Natural killer cell (primary cell): ENCODE measurements around the gene ATP2A2. TPM values are rescaled to one million over a fixed set of nuclear protein-coding genes. Genes with fewer than 3 reads are reported as not detected.
A peak's percentile ranks its signal among the peaks of the same experiment; 100 is the strongest.

ENCODE experiments used
- ATAC-seq, 3 donors: fragments of 150-1000 bp in 2 of 3; fragments of 200-7000 bp in 1 of 3; cut with Tn5 transposase; 1 replicate in 1 of 3; 2 replicates in 2 of 3; pipeline ENCODE4 v1.10.0; 2021; ENCODE audit warnings: mild to moderate bottlenecking in 2 of 3, moderate library complexity in 2 of 3
- DNase-seq, 2 donors: peaks; one replicate each; pipeline versions ENCODE4 v3.0.0 to v3.0.0-alpha.2; 2013 to 2021; ENCODE audit warnings: mixed read lengths in 1 of 2
- H3K27ac ChIP-seq: one replicate; pipeline ENCODE4 v1.5.1; 2013; ENCODE audit warnings: mild to moderate bottlenecking, low read length
- H3K27me3 ChIP-seq: one replicate; pipeline ENCODE4 v1.6.1; 2013; ENCODE audit warnings: low read length; ENCODE audit not compliant: control insufficient read depth, insufficient read depth
- H3K36me3 ChIP-seq: one replicate; pipeline ENCODE4 v1.6.1; 2013; ENCODE audit warnings: low read length; ENCODE audit not compliant: control insufficient read depth, insufficient read depth
- H3K4me1 ChIP-seq: one replicate; pipeline ENCODE4 v1.6.1; 2013; ENCODE audit warnings: low read length; ENCODE audit not compliant: control insufficient read depth, insufficient read depth
- H3K4me3 ChIP-seq: one replicate; pipeline ENCODE4 v1.5.1; 2013; ENCODE audit warnings: low read length
- H3K9me3 ChIP-seq: one replicate; pipeline ENCODE4 v1.6.1; 2013; ENCODE audit warnings: low read length; ENCODE audit not compliant: control insufficient read depth, insufficient read depth
- H3K27ac Mint-ChIP-seq, 2 donors: one replicate each; pipeline ENCODE4 v1.8.0; 2022; ENCODE audit warnings: mild to moderate bottlenecking in 2 of 2, mixed read lengths in 2 of 2, moderate library complexity in 1 of 2
- H3K27me3 Mint-ChIP-seq, 2 donors: one replicate each; pipeline ENCODE4 v1.8.0; 2022; ENCODE audit warnings: low read depth in 2 of 2, mixed read lengths in 2 of 2
- H3K36me3 Mint-ChIP-seq: one replicate; pipeline ENCODE4 v1.8.0; 2022; ENCODE audit warnings: mixed read lengths
- H3K4me1 Mint-ChIP-seq, 2 donors: one replicate each; pipeline ENCODE4 v1.8.0; 2022; ENCODE audit warnings: mixed read lengths in 2 of 2
- H3K4me3 Mint-ChIP-seq: one replicate; pipeline ENCODE4 v1.8.0; 2022; ENCODE audit warnings: mild to moderate bottlenecking, moderate library complexity, mixed read lengths
- H3K9me3 Mint-ChIP-seq, 2 donors: one replicate each; pipeline ENCODE4 v1.8.0; 2022; ENCODE audit warnings: mixed read lengths in 2 of 2
- CTCF ChIP-seq: fragments of 200-600 bp; IDR thresholded peaks from one replicate; pipeline ENCODE4 v1.8.0; 2022; ENCODE audit warnings: antibody characterized with exemption
- WGBS: methylation state at CpG from one replicate; pipeline ENCODE4 v1.1.7; 2013; ENCODE audit warnings: missing lambda C conversion rate; ENCODE audit not compliant: insufficient coverage; 5-methylcytosine and 5-hydroxymethylcytosine counted together
- intact Hi-C: fragments of 100-400 bp; cut with micrococcal nuclease; formaldehyde crosslinking; loops from one replicate; pipeline ENCODE4 v1.14.2; 2022
- total RNA-seq, 4 donors: library from RNA; stranded (reverse); fragments of 120-200 nt in 1 of 4; gene quantifications; one replicate each; pipeline versions ENCODE4 v1.2.3 to v1.2.4, GENCODE V29; 2013 to 2022

The ATP2A2 gene
- total RNA-seq, 3 donors from 2014 or later (not counting 1 experiment from before 2014, with no cell fraction given), result 118 to 140 (median 123) TPM

GRCh38 chr12:110351119-110351518 is 70.1 kb downstream of the ATP2A2 start:
- ATAC-seq (no peak), DNase-seq (no peak)
- Histone ChIP-seq H3K4me3 (no peak overlapping the region), H3K27me3 (no peaks in the 10 kb centered on the region), H3K36me3 (peaks cover 21% of the 10 kb centered on the region), H3K27ac (no peak overlapping the region), H3K4me1 (peaks cover 14% of the 10 kb centered on the region), H3K9me3 (no peaks in the 10 kb centered on the region)
- H3K27me3 Mint-ChIP-seq, result peaks cover 0 to 3% of the 10 kb centered on the region in 2 donors
- peak overlapping the region in 1 of 2 donors; percentile 83 for H3K27ac Mint-ChIP-seq
- intact Hi-C loops, result loop anchor here (10.0 kb wide), 1 partner anchor 534 kb away; no protein-coding TSS in a partner anchor
- H3K4me1 Mint-ChIP-seq, result peaks cover 27 to 29% of the 10 kb centered on the region in 2 donors
- no peaks in the 10 kb centered on the region for H3K9me3 Mint-ChIP-seq
- peaks cover 8% of the 10 kb centered on the region for H3K36me3 Mint-ChIP-seq
- H3K4me3 Mint-ChIP-seq, result no peak overlapping the region
- TF ChIP-seq CTCF, result no peak
- WGBS, result 90% methylated on average over 8 of the region's 8 CpGs

GRCh38 chr12:110352401-110352800 is 71.4 kb downstream of the ATP2A2 start:
- peaks cover 3% of the 10 kb centered on the region for H3K36me3 Mint-ChIP-seq
- intact Hi-C loops, result loop anchor here (10.0 kb wide), 1 partner anchor 532 kb away; no protein-coding TSS in a partner anchor

GRCh38 chr12:110353211-110353965 is 72.3 kb downstream of the ATP2A2 start:
- no peak overlapping the region for H3K4me3 Mint-ChIP-seq
- no peak overlapping the region for H3K4me3 ChIP-seq
- H3K4me1 Mint-ChIP-seq, result peaks cover 27 to 29% of the 10 kb centered on the region in 2 donors
- 86% methylated on average over 13 of the region's 13 CpGs for WGBS
- no peak for DNase-seq
- peaks cover 0 to 3% of the 10 kb centered on the region in 2 donors for H3K27me3 Mint-ChIP-seq
- no peak overlapping the region for H3K27ac ChIP-seq
- H3K36me3 ChIP-seq, result no peaks in the 10 kb centered on the region
- H3K9me3 Mint-ChIP-seq, result no peaks in the 10 kb centered on the region
- H3K27ac Mint-ChIP-seq, result no peak overlapping the region
- H3K27me3 ChIP-seq, result no peaks in the 10 kb centered on the region
- no peak for TF ChIP-seq CTCF
- H3K9me3 ChIP-seq, result no peaks in the 10 kb centered on the region
- peaks cover 14% of the 10 kb centered on the region for H3K4me1 ChIP-seq
- no peaks in the 10 kb centered on the region for H3K36me3 Mint-ChIP-seq
- intact Hi-C loops, result loop anchor here (10.0 kb wide), 1 partner anchor 531 kb away; no protein-coding TSS in a partner anchor
- ATAC-seq, result no peak

More at GRCh38 chr12:110352401-110352800, 71.4 kb downstream of the ATP2A2 start:
- H3K4me1 ChIP-seq, result peaks cover 14% of the 10 kb centered on the region
- DNase-seq (no peak), ATAC-seq (no peak)
- no peaks in the 10 kb centered on the region for H3K9me3 ChIP-seq
- no peak overlapping the region for H3K4me3 ChIP-seq
- TF ChIP-seq CTCF, result no peak
- WGBS, result 89% methylated on average over 3 of the region's 3 CpGs
- H3K4me1 Mint-ChIP-seq, result peaks cover 27 to 29% of the 10 kb centered on the region in 2 donors
- H3K4me3 Mint-ChIP-seq, result no peak overlapping the region
- H3K9me3 Mint-ChIP-seq, result no peaks in the 10 kb centered on the region
- peaks cover 0 to 3% of the 10 kb centered on the region in 2 donors for H3K27me3 Mint-ChIP-seq
- no peak overlapping the region for H3K27ac ChIP-seq
- no peaks in the 10 kb centered on the region for H3K27me3 ChIP-seq
- H3K27ac Mint-ChIP-seq, result no peak overlapping the region
- H3K36me3 ChIP-seq, result peaks cover 9% of the 10 kb centered on the region
